Stimulated activated CD4-positive, alpha-beta T cell treated with anti-CD3 and anti-CD28 coated beads, Interleukin-12 subunit alpha, Interleukin-12 subunit beta, amount 100 ng/mL, for 48 hours (primary cell): ENCODE data around the gene R3HDM4.

Source experiments
- DNase-seq, 3 donors: peaks; one replicate each; pipeline ENCODE4 v3.0.0-alpha.2; 2020; ENCODE audit warnings: low read depth in 2 of 3, low spot score in 1 of 3

The R3HDM4 gene

GRCh38 chr19:917323-918151 is 4.5 kb upstream of the R3HDM4 start, which contains the start of gene KISS1R:
KISS1R (plus strand) TSS chr19:917333; CDS start chr19:917503, 170 bp downstream.
- DNase-seq: no peak

DNA sequence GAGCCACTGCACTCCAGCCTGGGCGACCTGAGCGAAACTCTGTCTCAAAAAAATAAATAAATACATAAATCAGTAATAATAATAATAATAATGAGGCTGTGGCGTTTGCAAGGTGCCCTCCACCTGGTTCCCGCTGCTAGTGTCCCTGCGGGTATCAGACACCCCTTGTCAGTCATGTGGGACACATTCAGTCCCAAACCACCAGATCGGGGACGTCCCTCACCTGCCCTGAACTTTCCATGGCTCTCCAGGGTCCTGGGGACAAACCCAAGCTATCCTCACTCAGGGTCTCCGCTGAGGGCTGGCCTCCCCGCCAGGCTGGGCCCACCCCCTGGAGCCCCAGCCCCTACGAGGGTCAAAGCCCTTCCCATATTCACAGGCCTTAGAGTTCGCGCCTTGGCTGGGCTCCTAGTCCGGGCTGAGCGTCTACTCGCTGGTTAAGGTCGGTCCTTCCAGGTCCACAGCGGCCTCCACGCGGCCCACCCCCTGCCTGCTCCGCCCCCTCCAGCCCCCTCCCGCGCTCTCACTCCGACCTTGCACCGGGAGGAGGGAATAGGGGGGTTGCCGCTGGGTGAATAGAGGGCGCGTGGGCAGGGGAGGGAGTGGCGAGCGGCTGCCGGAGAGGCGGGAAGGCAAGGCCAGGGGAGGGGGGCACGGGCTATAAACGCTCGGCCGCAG is 3.8 kb upstream of the R3HDM4 start:
- DNase-seq: no peak

DNA sequence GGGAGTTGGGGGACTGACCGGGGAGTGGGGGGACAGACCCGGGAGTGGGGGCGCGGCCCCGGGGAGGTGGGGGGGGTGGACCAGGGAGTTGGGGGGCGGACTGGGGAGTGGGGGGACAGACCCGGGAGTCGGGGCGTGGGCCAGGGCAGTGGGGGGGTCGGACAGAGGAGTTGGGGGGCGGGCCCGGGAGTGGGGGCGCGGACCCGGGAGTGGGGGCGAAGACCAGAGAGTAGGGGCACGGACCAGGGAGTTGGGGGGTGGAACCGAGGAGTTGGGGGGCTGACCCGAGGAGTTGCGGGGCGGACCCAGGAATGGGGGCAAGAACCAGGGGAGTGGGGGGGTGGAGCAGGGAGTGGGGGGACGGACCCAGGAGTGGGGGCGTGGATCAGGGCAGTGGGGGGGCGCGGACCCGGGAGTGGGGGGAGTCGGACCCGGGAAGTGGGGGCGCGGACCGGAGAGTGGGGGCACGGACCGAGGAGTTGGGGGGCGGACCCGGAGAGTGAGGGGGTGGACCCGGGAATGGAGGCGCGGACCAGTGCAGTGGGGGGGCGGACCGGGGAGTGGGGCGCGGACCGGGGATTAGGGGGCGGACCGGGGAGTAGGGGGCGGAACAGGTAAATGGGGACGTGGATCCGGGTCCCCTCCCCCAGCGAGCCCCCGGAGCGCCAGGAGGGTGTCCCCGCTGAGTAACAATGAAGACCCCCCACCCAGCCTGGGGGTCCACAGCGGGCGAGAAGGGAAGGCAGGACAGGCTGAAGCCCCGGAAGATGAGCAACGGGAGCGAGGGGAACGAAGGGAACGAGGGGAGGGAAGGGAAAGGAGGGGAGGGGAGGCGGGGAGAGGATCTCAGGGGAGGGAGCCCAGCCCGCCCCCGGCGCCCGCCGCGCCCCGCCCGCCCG is 589 bp downstream of the R3HDM4 start:
- DNase-seq: no peak

DNA sequence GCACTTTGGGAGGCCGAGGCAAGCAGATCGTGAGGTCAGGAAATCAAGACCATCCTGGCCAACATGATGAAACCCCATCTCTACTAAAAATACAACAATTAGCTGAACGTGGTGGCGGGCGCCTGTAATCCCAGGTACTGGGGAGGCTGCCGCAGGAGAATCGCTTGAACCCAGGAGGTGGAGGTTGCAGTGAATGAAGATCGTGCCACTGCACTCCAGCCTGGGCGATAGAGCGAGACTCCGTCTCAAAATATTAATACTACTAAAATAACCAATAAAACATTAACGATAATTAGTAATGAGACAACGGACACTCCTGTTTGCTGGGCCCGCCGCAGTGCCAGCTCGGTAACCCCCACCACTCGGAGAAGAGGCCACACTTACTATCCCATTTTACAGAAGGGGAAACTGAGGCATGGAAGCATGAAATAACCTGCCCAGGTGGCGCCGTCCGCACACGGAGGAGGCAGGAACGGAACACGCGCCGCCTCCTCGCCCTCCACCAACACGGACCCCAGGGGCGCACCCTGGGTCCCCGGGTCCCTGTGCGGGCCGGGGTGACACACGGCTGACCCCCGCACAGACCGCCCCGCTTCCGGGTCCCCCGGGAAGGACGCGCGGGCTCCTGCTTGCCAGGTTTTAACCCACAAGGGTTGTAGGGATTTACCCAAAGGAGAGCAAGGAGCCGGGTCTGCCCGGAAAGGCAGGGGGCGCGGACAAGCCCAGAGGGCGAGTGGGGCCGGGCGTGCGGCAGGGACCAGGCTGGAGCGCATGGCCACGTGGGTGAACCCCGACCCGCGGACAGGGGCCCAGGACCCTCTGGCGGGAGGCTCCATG is 1.6 kb downstream of the R3HDM4 start:
- no peak for DNase-seq

GRCh38 chr19:907183-907853 is 5.7 kb downstream of the R3HDM4 start:
- DNase-seq: no peak

DNA sequence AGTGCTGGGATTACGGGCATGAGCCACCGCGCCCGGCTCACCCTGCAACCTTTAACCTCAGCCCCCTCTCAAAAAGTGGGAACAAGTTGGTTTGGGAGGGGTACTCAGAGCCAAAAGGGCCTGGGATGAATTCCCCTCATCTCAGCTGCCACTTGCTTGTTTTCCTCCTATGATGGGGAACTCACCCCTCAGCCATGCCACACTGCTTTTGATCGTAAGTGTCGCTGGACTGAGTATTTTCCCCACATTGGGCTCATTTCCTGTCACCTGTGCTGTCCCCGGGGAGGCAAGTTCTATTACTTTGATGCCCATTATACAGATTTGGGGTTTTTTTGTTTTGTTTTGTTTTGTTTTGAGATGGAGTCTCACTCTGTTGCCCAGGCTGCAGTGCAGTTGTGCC is 6.5 kb downstream of the R3HDM4 start:
- DNase-seq: no peak

DNA sequence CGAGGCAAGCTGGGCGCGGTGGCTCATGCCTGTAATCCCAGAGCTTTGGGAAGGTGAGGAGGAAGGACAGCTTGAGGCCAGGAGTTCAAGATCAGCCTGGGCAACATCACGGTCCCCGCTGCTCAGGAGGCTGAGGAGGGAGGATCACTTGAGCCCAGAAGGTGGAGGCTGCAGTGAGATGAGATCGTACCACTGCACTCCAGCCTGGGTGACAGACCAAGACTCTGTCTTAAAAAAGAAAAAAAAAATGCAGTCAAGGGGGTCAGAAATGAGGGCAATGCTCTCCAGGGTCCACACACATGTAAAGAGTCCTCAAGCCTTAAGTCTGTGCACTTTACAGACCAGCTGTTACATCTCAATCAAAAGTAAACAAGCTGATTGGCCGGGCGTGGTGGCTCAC is 8.5 kb downstream of the R3HDM4 start:
- DNase-seq: no peak

- no peak for DNase-seq
These were observed 9.7 kb downstream of the R3HDM4 start for GRCh38 chr19:903266-903797.

GRCh38 chr19:902446-903226 is 10.4 kb downstream of the R3HDM4 start:
- no peak for DNase-seq

DNA sequence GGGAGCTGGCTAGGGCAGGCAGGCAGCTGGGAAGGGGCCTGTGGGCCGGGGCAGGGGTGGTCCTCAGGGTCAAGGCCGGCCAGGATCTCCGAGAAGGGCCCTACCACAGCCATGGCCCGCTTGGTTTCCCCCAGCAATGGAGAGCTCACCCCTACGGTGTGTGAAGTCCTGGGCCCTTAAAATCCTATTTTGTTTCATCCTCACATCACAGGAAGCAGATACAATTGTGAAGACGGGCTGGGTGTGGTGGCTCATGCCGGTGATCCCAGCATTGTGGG is 11.0 kb downstream of the R3HDM4 start:
- DNase-seq: no peak

- no peak for DNase-seq
These were observed 11.6 kb downstream of the R3HDM4 start for GRCh38 chr19:901216-902092.

- DNase-seq: no peak
These were observed 12.5 kb downstream of the R3HDM4 start for GRCh38 chr19:900302-901111.

DNA sequence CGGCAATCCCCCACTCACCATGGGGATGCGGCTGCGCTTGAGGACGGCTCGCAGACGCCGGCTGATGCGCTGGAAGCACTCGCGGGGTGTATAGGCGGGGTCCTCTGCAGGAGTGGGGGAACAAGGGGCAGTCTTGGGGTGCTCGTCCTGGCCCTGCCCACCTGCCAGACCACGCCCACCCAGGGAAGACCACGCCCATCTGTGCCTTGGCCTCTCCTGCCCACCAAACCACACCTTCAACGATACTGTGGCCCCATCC is 13.0 kb downstream of the R3HDM4 start:
- no peak for DNase-seq

GRCh38 chr19:899336-900042 is 13.5 kb downstream of the R3HDM4 start:
- DNase-seq: no peak

GRCh38 chr19:898663-899062 is 14.4 kb downstream of the R3HDM4 start:
- no peak for DNase-seq

DNA sequence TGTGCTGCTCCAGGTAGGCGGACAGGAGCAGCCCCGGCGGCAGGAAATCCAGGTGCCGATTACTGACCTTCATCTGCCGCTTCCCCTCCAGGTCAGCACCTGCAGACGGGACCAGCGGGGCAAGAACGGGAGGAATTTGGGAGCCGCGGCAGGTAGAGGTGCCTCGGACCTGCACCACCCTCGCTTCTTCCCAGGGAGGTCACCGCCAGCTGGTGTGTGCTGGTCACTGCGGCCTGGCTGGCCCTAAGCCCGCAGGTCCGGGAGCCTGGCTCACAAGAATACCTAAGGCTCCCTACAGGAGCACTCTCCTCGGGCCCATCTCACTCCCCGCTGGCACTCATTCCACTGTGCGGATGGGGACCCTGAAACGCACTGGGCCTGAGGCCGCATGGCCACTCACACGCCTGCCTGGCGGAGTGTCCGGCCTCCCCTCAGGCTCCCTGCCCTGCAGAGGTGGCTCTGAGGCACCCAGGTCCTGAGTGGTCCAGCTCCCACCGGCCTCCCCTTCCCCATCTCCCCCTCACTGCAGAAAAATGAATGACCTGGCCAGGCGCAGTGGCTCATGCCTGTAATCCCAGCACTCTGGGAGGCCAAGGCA is 15.5 kb downstream of the R3HDM4 start:
- no peak for DNase-seq

GRCh38 chr19:896999-897398 is 16.0 kb downstream of the R3HDM4 start:
- no peak for DNase-seq
